GM18907 (cell line): Measurements from ENCODE around the gene GFRA4.

Experiments used
- ATAC-seq: cut with Tn5 transposase; IDR thresholded peaks from one replicate; pipeline ENCODE4 v1.9.1; 2021; ENCODE audit warnings: mild to moderate bottlenecking, moderate library complexity; ENCODE audit not compliant: unreplicated experiment

The GFRA4 gene

DNA sequence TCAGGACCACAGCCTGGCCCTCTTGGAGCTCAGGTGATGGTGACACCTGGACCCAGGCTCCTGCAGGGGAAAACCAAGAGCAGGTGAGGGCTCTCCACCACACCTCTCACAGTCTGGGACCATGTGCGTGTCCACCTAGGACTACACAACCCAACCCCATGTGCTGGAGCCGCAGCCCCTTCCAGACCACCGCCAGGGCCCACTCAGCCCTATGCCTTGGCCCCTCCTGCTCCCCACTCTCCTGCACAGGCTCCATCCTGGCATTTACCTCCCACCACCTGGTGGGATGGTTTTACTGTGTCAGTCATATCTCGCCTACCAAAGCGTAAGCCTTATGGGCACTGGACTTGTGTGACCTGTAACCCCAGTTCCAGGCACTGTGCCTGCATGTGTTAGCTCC lies 31.7 kb upstream of the GFRA4 start:
- no peak for ATAC-seq

DNA sequence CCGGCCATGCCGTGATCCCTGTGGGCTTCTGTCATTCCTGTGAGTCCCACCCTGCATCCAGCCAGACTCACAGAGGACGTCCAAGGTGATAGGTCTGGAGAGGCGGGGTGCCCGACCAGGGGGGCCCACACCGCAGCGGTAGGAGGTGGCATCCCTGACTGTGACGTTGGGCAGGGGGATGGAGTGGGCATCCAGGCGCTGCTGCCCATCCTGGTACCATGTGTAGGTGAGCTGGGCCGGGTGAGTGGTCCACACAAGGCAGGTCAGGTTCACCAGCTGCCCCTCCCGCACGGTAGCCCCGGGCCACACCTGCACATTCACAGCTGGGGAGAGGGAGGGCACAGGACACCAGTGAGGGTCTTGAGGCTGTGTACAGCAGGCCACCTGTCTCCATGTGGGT lies 30.2 kb upstream of the GFRA4 start:
- ATAC-seq = no peak

DNA sequence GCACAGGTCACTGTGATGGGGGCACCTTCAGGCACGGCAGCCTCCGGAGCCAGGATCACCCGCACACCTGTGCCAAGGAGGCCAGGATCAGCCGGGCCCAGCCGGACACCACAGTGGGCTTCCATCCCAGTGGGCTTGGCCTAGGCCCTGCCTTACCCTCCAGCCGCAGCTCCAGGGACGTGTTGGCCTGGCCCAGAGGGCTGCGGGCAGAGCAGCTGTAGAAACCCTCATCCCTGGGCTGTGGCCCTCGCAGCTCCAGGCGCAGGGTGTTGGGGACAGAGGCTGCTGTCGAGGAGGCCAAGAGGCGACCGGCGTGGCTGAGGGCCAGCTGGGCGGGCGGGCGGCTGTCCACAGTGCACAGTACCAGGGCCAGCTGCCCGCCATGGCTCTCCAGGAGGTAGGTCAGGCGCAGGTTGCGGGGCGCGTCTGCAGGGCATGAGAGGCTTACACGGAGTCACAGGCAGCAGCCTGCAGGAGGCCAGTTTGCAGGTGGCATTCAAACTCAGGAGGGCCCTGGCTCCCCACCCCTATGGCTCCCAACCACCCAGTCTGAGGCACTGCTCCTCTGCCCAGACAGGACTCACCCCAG lies 29.6 kb upstream of the GFRA4 start:
- no peak for ATAC-seq

DNA sequence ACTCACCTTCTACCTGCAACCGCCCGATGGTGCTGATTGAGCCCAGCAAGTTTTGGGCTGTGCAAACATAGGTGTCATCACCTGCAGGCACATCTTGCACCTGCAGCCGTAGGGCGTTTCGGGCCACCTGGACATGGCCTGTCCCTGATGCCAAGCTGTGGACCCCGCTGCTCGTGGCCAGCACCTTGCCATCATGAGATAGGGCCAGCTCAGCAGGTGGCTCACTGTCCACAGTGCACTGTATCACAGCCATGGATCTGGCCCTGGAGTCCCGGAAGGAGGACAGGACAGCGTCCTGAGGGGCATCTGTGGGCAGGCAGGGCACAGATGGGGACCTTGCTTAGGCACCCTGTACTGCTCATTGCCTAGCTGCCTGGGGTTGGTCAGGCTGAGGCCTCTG lies 28.7 kb upstream of the GFRA4 start:
- ATAC-seq = no peak

DNA sequence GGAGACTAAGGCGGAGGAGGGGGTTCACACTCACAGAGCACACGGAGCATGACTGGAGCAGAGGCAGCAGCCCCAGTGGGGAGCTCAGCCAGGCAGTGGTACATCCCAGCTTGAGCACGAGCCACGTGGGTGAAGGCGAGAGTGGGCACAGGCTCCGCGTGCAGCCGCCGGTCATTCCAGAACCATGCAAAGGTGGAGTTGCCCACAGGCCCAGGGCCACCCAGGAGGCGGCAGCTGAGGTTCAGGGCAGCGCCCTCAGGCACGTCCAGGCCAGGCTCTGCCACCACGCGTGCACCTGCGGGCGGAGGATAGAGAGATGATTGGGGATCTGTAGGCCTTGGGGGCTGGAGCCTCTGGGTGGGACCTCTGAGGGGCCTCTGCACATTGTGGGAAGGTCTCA lies 28.1 kb upstream of the GFRA4 start:
- ATAC-seq = no peak

DNA sequence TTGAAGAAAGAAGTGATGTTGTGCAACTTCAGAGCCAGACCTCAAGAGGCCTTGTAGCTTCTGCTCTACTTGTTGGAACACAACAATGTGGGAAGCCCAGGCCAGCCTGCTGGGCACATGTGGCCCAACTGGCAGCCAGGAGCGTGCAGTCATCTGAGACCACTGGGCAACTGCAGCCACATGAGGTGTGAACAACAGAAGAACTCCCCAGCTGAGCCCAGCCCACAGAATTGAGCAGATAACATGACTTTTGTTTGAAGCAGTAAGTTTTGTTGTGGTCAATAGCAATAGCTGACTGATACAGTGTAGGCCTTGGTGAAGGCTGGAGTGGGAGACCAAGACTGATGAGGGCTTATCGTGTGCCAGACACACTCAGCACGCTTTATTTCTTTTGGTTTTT lies 27.2 kb upstream of the GFRA4 start:
- no peak for ATAC-seq

DNA sequence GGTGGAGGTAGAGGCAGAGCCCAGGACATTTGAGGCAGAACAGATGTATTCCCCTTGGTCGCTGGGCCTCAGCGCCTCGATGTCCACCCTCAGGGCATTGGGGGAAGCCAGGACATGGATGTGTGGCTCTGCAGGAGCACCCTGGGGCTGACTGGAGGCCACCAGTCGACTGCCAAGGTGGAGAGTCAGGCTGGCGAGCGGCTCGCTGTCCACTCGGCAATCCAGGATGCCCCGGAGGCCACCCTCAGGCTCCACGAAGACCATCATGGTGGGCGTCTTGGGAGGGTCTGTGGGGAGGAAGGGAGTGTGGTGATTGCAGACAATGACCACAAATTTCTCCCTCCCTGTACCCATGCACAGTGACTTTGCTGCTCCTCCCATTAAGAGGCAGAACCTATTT lies 26.8 kb upstream of the GFRA4 start:
- ATAC-seq = no peak

DNA sequence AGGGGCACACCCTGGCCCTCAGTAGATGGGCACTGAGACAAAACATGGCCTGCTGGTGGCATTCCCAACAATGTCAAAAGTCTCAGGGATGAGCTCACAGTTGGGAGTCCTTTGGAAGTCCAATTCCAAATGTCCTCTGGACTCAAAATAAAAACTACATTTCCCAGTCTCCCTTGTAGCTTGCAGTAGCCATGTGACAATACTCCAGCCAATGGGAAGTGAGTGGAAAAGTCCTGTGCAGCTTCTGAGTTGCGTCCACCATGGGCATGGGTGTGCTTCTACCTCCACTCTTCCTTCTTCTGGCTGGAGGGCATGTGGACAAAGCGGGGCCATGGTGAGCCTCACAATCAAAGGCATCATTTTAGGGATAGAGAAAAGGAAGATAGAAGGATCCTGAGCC lies 24.5 kb upstream of the GFRA4 start:
- ATAC-seq = no peak

DNA sequence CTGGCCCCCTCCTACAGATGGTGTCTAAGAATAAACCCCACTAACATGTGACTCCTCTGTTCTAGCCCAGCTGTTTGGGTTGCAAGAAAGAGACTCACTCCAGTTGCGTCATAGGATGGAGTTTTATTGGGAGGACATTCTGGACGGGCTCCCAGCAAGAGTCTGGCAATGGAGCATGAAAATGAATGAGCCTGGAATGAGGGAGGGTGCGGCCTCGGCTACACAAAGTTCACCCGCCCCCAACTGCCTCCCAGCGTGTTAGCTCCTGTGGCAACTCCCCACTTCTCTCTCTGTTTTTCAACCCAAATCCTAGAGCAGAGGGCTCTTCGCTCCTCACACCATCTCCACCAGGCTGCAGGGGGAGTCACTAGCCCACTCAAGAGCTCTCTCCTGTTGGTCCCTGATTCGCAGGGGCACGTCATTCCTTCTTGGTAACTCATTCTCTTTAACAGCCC lies 23.7 kb upstream of the GFRA4 start:
- ATAC-seq = no peak

DNA sequence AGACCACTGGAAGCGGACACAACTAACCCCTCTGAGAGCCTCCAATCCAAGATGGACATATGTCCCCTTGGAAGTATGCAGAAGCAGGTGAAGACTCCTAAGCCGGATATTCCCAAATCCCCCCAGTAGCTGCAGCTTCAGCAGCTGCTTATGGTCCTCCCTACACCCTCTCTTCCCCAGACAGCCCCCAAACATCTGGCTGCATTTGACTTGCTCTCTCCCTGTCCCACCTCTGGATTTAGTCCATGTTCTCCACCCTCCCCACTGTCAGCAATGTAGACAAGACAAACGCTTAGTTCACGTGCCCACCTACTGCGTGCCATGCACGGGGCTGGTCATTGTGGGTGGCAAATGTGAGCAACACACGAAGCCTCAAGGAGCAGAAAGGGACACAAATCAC lies 23.2 kb upstream of the GFRA4 start:
- no peak for ATAC-seq

DNA sequence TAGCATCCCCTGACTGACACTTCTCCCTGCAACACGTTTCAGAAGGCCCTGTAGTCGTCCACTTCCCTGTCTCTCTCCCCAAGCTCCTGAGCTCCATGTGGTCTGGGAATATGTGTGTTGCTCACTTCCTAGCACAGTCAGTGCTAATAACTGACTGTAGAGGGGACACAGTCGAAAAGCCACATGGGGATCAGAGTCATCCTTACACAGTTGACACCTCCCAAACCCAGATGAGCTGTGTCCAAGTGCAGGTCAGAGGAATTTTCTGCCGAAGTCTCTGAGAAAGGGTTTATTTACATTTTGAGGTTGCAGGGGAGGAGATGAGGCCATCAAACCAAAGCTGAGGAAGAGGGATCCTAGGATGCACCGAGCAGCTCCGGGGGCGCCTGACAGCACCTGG lies 22.1 kb upstream of the GFRA4 start:
- ATAC-seq = no peak

DNA sequence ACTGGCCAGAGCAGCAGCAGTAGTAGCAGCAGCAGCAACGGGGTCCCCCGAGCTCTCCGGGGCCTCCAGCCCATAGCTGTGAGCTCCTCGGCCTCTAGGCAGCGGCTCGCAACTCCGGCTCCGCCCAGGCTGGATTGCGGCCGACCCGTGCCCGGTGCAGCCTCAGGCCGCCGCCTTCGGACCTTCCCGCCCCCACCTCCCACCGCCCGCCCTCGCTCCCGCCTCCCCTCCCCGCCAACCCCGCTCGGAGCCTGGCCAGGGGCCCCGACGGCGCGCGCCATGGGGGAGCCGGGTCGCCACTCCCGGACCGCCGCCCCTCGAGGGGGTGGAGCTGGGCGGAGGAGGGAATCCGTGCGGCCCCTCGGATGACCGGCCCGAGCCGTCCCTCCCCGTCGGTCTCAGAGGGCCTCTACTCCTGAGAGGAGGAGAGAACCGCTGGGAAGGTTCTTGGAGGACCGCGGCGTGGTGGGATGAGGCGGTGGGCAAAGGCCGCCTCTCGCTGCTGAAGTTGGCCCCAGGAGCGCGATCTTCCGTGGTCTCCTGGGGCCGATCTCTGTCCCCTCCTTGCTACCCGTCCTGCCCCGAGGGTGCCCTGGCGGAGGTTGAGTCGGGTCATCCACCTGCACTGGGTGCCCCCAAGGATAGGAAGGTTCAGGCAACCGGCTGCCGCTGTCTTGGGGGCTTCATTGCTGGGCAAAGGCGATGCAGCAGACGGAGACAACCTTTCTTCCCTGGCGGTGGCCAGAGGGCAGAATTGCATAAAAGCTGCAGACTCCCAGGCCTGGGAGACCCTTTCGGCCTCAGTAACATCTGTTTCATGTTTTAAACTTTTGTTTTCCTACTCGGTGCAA lies 19.0 kb upstream of the GFRA4 start, which contains the start of gene ADAM33:
Gene ADAM33 (minus strand): TSS at position 80 of the 851 bp plus-strand sequence. CDS start 6 bp downstream, at position 74.
- ATAC-seq = no peak

DNA sequence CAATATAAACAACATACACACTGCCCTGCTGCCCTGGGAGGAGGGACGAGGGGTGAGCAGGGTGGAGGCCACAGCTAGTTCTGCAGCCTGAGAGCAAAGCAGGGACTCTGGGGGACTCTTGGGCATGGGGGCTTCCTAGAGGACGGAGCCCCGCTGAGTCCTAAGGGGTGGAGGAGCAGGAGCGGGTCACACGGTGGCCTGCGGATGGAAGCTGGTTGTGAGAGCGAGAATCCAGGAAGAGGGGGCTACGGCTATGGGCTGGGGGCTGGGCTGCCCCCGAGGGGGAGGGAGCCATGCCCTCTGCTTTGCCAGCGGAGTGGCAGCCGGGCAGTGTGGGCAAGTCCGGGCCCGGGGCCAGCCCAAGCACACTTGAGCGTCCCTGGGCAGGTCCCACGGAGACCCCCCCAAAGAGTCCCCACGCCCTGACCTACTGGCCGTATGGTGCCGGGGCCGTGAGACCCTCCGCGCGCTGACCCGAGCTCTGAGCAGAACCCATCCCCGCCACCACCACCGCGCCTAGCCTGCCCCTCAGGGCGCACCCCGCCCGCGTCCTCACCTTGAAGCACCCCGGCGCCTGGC lies 18.2 kb upstream of the GFRA4 start:
- no peak for ATAC-seq

DNA sequence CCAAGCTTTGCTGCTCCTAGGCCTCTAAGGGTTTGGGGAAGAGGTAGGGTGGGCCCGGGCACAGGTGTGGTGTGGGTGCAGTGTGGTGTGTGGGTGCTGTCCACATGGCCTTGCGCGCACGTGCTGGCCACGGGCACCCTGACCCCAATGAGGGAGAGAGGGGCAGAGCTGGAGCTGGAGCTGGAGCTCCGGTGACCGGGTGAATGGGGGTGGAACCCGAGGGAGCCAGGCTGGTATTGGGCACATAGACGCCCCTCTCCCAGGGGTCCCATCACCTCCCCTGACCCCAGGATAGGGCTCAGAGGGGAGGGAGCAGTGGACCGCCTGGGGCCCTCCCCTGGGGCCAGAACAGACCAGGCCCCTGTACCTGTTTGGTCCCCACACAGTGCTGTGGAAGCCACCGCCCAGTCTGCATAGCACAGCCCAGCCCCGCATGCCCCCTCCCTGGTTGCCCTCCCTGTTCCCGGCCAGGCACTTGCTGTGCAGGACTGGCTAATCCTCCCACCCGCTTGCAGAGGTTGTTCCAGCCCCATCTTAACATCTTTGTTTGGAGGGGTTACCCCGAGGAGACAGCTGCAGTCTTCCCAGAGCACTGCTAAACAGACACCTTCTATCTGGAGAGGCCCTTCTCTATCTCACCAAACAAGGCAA lies 17.6 kb upstream of the GFRA4 start:
- no peak for ATAC-seq

DNA sequence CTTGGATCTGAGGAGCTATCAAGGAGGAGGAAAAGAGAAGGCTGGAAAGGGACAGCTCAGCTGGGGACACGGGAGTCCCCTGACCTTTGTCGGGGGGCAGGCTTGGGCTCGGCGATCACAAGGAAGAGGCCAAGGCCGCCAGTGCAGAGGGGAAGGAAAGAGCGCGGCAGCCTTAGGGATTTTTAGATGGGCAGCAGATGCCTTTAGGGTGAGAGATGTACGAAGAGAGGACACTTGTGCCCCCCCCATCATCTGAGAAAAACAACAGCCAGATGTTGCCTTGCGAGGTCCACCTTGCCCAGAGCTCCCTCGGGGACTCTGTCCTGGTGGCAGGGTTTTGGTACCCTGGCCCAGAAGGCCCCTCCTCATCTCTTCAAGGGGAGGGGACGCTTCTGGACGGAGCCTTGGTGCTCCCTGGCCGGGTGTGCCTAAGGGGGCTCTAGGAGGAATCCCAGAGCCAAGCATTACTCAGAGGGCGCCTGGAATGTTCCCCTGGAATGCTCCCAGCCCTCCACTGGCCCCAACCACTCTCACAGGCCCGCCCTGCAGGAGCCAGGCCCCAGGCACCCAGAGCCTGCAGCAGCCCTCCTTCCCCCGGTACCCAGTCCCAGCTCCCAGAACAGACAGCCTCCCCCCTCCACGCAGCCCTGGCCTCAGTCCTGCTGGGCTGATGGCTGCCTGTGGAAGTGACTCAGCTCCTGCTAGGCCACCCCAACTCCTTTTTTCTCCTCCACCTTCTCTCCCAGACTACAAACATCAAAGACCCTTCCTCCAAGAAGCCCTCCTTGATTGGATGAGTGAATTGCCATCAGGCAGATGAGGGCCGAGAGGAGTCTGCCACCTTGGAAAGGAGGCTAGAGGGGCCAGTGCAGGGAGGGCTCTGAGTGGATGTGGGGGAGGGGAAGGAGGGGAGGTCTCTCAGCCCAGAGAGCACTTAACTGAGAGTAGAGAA lies 16.8 kb upstream of the GFRA4 start:
- ATAC-seq = no peak

DNA sequence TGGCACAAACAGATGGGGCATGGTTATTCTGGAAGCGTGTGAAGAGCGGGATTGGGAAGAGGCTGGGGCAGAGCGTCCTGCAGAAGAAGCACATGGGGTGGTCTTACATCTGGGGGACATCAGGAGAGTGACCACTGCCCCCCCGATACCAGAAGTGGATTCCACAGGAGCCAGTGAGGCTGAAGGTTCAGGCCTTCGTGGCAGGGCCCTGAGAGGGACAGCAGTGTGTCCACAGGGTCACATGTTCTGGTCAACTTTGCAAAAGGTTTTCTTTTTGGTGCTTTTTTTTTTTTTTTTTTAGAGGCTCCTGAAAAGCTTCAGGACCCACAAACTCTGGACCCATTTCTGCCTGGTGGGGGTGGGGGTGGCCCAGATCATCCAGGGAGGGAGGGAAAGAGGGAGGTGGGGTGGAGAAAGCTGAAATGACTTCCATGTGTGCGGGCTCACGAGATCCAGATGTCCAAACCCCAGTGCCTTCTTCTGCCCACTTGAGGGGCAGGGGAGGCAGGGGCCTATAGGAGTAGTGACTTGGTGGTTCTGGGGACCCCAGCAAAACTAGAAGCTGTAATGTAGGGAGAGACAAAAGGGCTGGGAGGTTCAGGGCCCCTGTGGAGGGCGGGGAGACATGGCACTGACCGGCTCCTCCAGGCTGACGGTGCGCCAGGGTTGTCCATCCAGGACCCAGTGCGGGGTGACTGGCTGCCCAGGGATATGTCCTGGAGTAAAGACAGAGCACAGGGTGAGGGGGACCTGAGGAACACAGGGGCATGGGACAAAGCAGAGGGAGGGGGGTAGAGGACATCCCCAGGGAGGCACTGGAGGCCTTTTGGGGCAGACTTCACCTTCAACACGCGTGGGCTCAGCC lies 15.9 kb upstream of the GFRA4 start:
- no peak for ATAC-seq

DNA sequence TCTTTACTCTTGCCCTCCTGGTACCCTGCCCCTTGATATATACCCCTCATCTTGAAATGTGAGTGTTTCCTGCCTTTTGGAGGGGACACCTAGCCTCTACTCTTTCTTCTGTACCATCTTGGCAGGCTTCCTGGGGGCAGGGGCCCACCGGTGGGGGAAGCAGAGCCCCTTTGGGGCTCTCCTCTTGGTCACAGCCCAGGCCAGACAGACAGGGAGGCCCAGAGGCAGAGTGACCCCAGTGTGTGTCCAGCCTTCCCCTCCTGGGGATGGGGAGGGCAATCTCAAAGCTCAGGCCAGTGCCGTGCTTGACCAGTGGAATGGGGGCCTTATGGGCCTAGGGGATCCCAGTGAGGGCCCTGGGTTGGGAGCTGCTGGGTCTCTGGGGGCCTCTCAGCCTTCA lies 15.0 kb upstream of the GFRA4 start:
- no peak for ATAC-seq

DNA sequence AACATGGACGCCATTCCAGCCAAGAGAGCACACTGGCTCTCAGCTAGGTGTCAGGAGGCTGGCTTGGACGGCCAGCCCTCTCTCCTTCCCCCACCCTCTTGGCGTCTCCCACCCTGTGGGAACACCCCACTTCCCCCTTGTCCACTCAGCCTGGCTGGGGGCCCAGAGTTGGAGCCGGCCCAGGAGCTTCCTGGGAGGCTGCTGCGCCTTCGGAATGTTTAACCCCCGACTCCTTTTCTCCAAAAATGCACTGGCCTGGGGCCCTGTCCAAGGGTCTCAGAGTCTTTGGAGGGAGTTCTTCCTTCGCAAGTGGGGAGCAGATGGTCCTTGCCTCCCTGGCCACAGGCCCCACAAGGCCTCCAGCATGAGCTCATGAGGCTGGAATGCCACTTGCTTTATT lies 14.5 kb upstream of the GFRA4 start:
- no peak for ATAC-seq
